ENCODE data around the gene ACBD6.
"Not testable (repeated sequence)": the region's sequence is repeated elsewhere in the genome, so short reads cannot be mapped to it uniquely, and the experiment has no call there.

Gene ACBD6

GRCh38 chr1:180502361-180503279 lies at the start of gene ACBD6:
Gene ACBD6, minus strand, starts transcription at chr1:180502577. Its CDS starts 311 bp downstream, at chr1:180502266.
- peak; percentile 88 for DNase-seq (ENCODE audit: low spot score)

GRCh38 chr1:180551997-180552396 lies 49.6 kb upstream of the ACBD6 start:
- no peak for DNase-seq (ENCODE audit: low spot score)

GRCh38 chr1:180550241-180550640 lies 47.9 kb upstream of the ACBD6 start:
- no peak for DNase-seq (ENCODE audit: low spot score)

- not testable (repeated sequence) for DNase-seq (ENCODE audit: low spot score)
Measured at GRCh38 chr1:180549770-180550169, 47.4 kb upstream of the ACBD6 start.

GRCh38 chr1:180548686-180549317 lies 46.4 kb upstream of the ACBD6 start:
- DNase-seq (ENCODE audit: low spot score) = no peak

- DNase-seq (ENCODE audit: low spot score) = no peak
Measured at GRCh38 chr1:180545991-180546390, 43.6 kb upstream of the ACBD6 start.

GRCh38 chr1:180544050-180544449 lies 41.7 kb upstream of the ACBD6 start:
- DNase-seq (ENCODE audit: low spot score) = no peak

- no peak for DNase-seq (ENCODE audit: low spot score)
Measured at GRCh38 chr1:180542838-180543145, 40.4 kb upstream of the ACBD6 start.

- DNase-seq (ENCODE audit: low spot score) = no peak
Measured at GRCh38 chr1:180542113-180542837, 39.9 kb upstream of the ACBD6 start.

GRCh38 chr1:180540697-180541594 lies 38.6 kb upstream of the ACBD6 start:
- DNase-seq (ENCODE audit: low spot score) = no peak

- no peak for DNase-seq (ENCODE audit: low spot score)
Measured at GRCh38 chr1:180539136-180539535, 36.8 kb upstream of the ACBD6 start.

GRCh38 chr1:180536821-180537372 lies 34.5 kb upstream of the ACBD6 start:
- DNase-seq (ENCODE audit: low spot score) = no peak

- DNase-seq (ENCODE audit: low spot score) = no peak
Measured at GRCh38 chr1:180535418-180535999, 33.1 kb upstream of the ACBD6 start.

GRCh38 chr1:180534214-180534613 lies 31.8 kb upstream of the ACBD6 start:
- DNase-seq (ENCODE audit: low spot score) = no peak

- DNase-seq (ENCODE audit: low spot score) = peak; percentile 56
Measured at GRCh38 chr1:180533266-180533987, 31.1 kb upstream of the ACBD6 start.

- no peak for DNase-seq (ENCODE audit: low spot score)
Measured at GRCh38 chr1:180532854-180533253, 30.5 kb upstream of the ACBD6 start.

GRCh38 chr1:180530501-180530900 lies 28.1 kb upstream of the ACBD6 start:
- DNase-seq (ENCODE audit: low spot score) = no peak

- no peak for DNase-seq (ENCODE audit: low spot score)
Measured at GRCh38 chr1:180528868-180529470, 26.6 kb upstream of the ACBD6 start.

GRCh38 chr1:180527101-180527669 lies 24.8 kb upstream of the ACBD6 start:
- DNase-seq (ENCODE audit: low spot score) = no peak

- no peak for DNase-seq (ENCODE audit: low spot score)
Measured at GRCh38 chr1:180525715-180526039, 23.3 kb upstream of the ACBD6 start.

All from CD4-positive, alpha-beta T cell treated with Interleukin-2 at 100 ng/mL for 4 hours (primary cell).